ENCODE measurements around the gene CST5. TPM values are rescaled to one million over a fixed set of nuclear protein-coding genes. Genes with fewer than 3 reads are reported as not detected.
"Not testable (repeated sequence)": the region's sequence is repeated elsewhere in the genome, so short reads cannot be mapped to it uniquely, and the experiment has no call there.

Gene CST5
- total RNA-seq, 2 donors from 2014 or later: not detected

DNA sequence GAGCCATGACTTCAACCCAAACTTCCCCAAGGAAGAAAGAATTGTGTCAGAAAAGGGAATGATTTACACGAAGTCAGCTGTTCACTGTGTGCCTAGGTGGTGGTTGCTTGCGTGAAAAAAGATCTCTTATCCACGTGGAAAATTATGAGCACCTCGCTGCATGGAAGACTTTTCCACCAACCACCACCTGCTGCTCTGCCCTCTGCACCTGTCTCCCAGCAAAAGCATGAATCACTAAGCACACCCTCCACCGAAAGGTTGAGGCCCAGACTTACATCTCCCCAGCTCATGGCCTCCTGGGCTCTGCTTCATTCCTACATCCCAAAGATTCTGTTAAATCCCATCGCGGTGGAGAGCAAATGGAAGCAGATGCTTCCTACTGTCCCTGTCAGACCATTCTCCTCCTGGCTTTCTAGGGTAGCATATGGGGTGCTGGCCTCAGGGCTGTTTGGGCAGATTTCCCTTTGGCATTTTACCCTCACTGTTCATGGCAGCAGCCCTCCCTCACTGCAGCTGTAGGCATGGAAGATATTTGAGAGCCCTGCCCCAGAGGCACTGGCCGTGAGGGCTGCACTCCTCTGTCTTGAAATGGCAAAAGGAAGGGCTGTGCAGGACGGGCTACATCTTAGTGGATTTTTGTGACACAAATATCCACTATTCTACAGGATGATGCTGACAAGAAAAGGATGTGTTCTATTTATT, 37.6 kb upstream of the CST5 start:
- peak overlapping the region in 1 of 2 donors; percentile 27 for H3K27ac Mint-ChIP-seq
- DNase-seq (ENCODE audit: low spot score): no peak
- no peak overlapping the region for H3K4me3 Mint-ChIP-seq
- no peaks in the 10 kb centered on the region for H3K9me3 Mint-ChIP-seq
- no peak for ATAC-seq
- H3K36me3 Mint-ChIP-seq: no peaks in the 10 kb centered on the region
- H3K4me1 Mint-ChIP-seq (ENCODE audit: low read depth in 2 of 2): peaks cover 19 to 21% of the 10 kb centered on the region in 2 donors
- peaks cover 11 to 23% of the 10 kb centered on the region in 2 donors for H3K27me3 Mint-ChIP-seq

DNA sequence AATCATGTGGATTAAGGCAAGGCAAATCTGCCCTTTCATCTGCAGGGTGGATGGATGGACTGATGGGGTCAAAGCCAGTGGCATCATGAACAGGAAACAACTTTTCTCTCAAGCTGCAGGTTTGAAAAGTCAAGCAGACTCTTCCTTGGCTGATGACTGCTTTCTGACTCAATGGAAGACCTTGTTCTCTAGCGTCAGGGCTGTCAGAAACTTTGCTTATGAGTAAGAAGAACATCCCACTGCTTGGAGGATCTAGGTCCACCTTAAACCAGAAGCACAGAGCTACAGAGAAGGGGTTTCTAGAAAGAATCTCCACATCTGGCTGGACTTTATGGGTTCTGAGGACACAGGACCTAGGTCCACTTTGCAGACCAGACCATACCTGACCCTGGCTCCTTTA, 36.3 kb upstream of the CST5 start:
- no peaks in the 10 kb centered on the region for H3K36me3 Mint-ChIP-seq
- DNase-seq (ENCODE audit: low spot score): no peak
- no peak overlapping the region for H3K27ac Mint-ChIP-seq
- no peak overlapping the region for H3K4me3 Mint-ChIP-seq
- H3K4me1 Mint-ChIP-seq (ENCODE audit: low read depth in 2 of 2): peaks cover 16 to 17% of the 10 kb centered on the region in 2 donors
- no peaks in the 10 kb centered on the region for H3K9me3 Mint-ChIP-seq
- H3K27me3 Mint-ChIP-seq: peaks cover 11 to 20% of the 10 kb centered on the region in 2 donors
- ATAC-seq: no peak

DNA sequence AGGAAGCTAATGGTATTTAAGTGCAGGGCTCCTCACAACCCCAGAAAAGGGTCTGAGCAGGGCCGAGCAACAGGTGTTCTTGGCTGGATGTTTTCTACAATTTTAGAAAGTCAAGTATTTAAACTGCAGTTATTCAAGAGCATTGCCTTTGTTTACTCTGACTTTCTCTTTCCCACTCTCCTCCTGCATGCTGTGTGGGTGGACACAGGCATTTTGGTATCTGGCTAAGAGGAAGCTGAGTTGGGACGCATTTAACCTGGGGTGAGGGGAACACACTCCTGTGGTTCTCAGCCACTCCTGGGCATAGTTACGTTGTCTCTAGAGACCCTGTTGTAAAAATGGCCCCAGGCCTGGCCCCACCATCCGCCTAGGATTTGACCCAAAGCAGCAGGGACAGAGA, 34.9 kb upstream of the CST5 start:
- DNase-seq (ENCODE audit: low spot score); H3K4me1 Mint-ChIP-seq (ENCODE audit: low read depth in 2 of 2); H3K36me3 Mint-ChIP-seq; H3K27ac Mint-ChIP-seq; H3K4me3 Mint-ChIP-seq; ATAC-seq; H3K9me3 Mint-ChIP-seq: not testable (repeated sequence)
- peaks cover 11 to 20% of the 10 kb centered on the region in 2 donors for H3K27me3 Mint-ChIP-seq

DNA sequence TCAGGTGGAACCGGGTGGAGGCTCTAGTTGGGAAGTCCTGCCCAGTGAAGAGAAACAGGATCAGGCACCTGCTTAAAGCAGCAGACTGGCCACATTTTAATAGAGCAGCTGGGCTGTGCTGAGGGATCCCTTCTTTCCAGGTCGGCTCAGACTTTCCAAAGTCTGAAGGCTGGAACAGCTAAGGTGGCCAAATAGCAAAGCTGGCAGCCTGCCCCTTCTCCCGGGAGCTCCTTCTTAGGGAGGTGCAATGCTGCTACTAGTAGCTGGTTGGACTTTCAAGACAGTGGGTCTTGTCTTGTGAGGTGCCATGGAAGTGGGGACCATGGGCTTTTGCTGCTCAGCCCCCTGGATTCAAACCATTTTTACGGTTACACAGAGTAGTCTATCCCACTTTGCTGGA, 30.7 kb upstream of the CST5 start:
- H3K4me1 Mint-ChIP-seq (ENCODE audit: low read depth in 2 of 2): no peaks in the 10 kb centered on the region
- H3K4me3 Mint-ChIP-seq: no peak overlapping the region
- DNase-seq (ENCODE audit: low spot score): no peak
- H3K27ac Mint-ChIP-seq: no peak overlapping the region
- peaks cover 34 to 38% of the 10 kb centered on the region in 2 donors for H3K27me3 Mint-ChIP-seq
- H3K36me3 Mint-ChIP-seq: peaks cover 38% of the 10 kb centered on the region
- H3K9me3 Mint-ChIP-seq: peaks cover 19% of the 10 kb centered on the region
- ATAC-seq: no peak

DNA sequence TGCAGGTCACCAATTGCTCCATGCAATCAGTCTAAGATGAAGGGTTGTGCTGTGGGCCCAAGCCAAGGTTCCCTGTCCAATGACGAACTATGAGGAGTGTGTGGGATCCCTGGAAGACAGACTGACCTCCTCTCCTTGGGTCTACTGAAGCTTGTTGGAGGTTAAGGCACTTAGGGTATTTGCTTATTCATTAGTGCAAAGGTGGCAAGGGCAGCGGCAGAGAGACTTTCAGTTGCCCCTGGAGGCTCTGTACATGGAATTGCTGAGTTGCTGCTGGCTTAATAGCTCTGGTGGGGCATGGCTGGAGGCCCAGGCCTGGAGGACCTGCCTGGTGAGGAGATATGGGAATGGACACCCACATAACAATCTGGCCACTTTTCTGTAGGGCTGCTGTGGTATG, 29.8 kb upstream of the CST5 start:
- ATAC-seq: no peak
- H3K4me1 Mint-ChIP-seq (ENCODE audit: low read depth in 2 of 2): no peaks in the 10 kb centered on the region
- peaks cover 44% of the 10 kb centered on the region for H3K36me3 Mint-ChIP-seq
- peaks cover 32 to 36% of the 10 kb centered on the region in 2 donors for H3K27me3 Mint-ChIP-seq
- no peak overlapping the region for H3K27ac Mint-ChIP-seq
- DNase-seq (ENCODE audit: low spot score): no peak
- no peak overlapping the region for H3K4me3 Mint-ChIP-seq
- H3K9me3 Mint-ChIP-seq: peaks cover 19% of the 10 kb centered on the region

DNA sequence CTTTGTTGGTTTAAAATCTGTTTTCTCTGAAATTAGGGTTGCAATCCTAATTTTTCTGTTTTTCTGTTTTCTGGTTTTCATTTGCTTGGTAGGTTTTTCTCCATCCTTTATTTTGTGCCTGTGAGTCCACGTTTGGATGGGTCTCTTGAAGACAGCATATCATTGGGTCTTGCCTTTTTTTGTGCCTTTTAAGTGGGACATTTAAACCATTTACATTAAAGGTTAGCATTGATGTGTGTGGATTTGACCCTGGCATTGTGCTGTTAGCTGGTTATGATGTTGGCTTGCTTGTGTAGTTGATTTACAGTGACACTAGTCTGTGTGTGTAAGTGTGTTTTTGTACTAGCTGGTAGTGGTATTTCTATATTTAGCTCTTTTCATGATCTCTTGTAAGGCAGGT, 28.0 kb upstream of the CST5 start:
- Mint-ChIP-seq H3K9me3 (peaks cover 21% of the 10 kb centered on the region), H3K27ac (no peak overlapping the region), H3K36me3 (peaks cover 44% of the 10 kb centered on the region), H3K27me3 (peaks cover 23 to 28% of the 10 kb centered on the region in 2 donors), H3K4me1 (ENCODE audit: low read depth in 2 of 2) (no peaks in the 10 kb centered on the region), H3K4me3 (no peak overlapping the region)
- DNase-seq (ENCODE audit: low spot score) (no peak), ATAC-seq (no peak)

DNA sequence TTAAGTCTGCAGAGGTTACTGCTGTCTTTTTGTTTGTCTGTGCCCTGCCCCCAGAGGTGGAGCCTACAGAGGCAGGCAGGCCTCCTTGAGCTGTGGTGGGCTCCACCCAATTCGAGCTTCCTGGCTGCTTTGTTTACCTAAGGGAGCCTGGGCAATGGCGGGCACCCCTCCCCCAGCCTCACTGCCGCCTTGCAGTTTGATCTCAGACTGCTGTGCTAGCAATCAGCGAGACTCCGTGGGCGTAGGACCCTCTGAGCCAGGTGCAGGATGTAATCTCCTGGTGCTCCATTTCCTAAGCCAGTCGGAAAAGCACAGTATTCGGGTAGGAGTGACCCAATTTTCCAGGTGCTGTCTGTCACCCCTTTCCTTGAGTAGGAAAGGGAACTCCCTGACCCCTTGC, 22.8 kb upstream of the CST5 start:
- DNase-seq (ENCODE audit: low spot score); H3K27ac Mint-ChIP-seq; H3K4me1 Mint-ChIP-seq (ENCODE audit: low read depth in 2 of 2); H3K4me3 Mint-ChIP-seq; ATAC-seq; H3K9me3 Mint-ChIP-seq: not testable (repeated sequence)
- Mint-ChIP-seq H3K27me3 (peaks cover 15 to 22% of the 10 kb centered on the region in 2 donors), H3K36me3 (peaks cover 28% of the 10 kb centered on the region)

DNA sequence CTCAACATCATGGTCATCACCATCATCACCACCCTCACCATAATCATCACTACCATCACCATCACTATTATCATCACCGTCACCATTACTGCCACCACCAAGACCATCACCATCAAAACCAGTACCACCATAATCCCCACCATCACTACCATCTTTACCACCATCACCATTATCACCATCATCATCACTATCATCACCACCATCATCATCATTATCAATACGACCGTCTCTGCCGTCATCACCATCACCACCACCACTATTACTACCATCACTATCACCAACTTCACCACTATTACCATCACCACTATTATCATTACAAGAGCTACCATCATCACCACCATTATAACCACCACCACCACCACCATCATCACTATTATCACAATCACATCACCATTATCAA, 11.3 kb upstream of the CST5 start:
- H3K27ac Mint-ChIP-seq; H3K4me3 Mint-ChIP-seq; H3K9me3 Mint-ChIP-seq; H3K4me1 Mint-ChIP-seq (ENCODE audit: low read depth in 2 of 2); DNase-seq (ENCODE audit: low spot score); ATAC-seq; H3K36me3 Mint-ChIP-seq: not testable (repeated sequence)
- H3K27me3 Mint-ChIP-seq: peaks cover 25 to 35% of the 10 kb centered on the region in 2 donors

DNA sequence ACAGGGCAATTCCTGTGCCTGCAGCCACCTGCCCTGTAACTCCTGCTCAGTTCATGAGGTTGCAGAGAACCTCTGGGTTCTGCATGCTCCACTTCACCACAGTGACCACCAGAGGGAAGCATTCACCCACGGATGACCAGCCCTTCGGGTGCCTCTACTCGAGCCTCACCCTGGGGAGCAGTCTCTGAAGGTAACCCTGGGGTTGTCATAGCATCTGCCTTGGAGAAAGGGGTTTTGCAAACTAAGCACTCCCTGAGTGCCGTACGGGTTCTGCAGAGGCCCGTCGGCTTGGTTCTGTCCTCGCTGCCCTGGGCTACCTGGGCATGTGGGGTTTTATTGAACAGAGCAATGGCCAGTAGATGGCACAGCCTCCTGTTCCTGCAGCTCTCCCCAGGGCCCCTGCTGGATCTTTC, 10.2 kb upstream of the CST5 start:
- Mint-ChIP-seq H3K27me3 (peaks cover 17 to 24% of the 10 kb centered on the region in 2 donors), H3K4me1 (ENCODE audit: low read depth in 2 of 2) (no peaks in the 10 kb centered on the region), H3K27ac (no peak overlapping the region), H3K4me3 (no peak overlapping the region), H3K36me3 (no peaks in the 10 kb centered on the region), H3K9me3 (no peaks in the 10 kb centered on the region)
- ATAC-seq: peak; percentile 79 to 83
- DNase-seq (ENCODE audit: low spot score): no peak

DNA sequence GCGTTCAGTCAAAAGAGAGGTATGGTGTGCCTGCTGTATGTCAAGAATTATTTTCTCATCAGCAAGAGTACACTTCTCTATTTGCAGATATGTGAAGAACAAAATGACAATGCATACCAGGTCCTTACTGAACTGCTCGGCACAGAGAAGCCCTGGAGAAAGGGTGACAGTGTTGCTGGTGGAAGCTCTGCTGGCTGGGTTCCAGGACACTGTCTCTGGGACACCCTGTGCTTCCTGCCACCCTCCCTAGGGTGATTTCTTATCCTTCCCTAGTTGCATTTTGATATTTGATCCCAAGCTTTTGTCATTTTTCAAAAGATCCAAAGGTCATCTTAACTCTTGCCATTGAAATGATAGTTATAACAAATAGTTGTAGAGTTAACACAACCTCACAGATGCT, 8.3 kb upstream of the CST5 start:
- H3K27me3 Mint-ChIP-seq: peaks cover 6 to 8% of the 10 kb centered on the region in 2 donors
- ATAC-seq: no peak
- no peaks in the 10 kb centered on the region for H3K36me3 Mint-ChIP-seq
- no peak for DNase-seq (ENCODE audit: low spot score)
- H3K9me3 Mint-ChIP-seq: no peaks in the 10 kb centered on the region
- no peaks in the 10 kb centered on the region for H3K4me1 Mint-ChIP-seq (ENCODE audit: low read depth in 2 of 2)
- no peak overlapping the region for H3K27ac Mint-ChIP-seq
- H3K4me3 Mint-ChIP-seq: no peak overlapping the region

DNA sequence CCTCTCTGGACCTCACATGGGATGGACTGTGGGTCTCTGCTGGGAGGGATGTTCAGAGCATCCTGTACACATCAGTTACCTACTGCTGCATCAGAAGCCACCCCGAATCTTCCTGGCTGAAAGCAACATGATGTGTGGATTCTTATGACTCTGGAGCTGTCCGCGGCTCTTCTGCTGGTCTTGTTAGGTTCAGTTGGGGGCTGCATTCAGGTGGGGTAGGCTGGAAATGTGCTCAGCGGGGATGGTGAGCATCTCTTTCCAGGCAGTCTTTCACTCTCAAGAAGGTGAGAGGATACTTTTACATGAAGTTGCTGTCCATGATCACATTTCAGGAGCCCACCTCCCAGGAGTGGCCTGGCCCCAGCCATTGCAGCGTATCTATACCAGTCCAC, 5.2 kb upstream of the CST5 start:
- ATAC-seq (no peak), DNase-seq (ENCODE audit: low spot score) (no peak)
- Mint-ChIP-seq H3K4me1 (ENCODE audit: low read depth in 2 of 2) (no peaks in the 10 kb centered on the region), H3K9me3 (no peaks in the 10 kb centered on the region), H3K27me3 (peaks cover 6 to 8% of the 10 kb centered on the region in 2 donors), H3K36me3 (no peaks in the 10 kb centered on the region), H3K27ac (no peak overlapping the region), H3K4me3 (no peak overlapping the region)

DNA sequence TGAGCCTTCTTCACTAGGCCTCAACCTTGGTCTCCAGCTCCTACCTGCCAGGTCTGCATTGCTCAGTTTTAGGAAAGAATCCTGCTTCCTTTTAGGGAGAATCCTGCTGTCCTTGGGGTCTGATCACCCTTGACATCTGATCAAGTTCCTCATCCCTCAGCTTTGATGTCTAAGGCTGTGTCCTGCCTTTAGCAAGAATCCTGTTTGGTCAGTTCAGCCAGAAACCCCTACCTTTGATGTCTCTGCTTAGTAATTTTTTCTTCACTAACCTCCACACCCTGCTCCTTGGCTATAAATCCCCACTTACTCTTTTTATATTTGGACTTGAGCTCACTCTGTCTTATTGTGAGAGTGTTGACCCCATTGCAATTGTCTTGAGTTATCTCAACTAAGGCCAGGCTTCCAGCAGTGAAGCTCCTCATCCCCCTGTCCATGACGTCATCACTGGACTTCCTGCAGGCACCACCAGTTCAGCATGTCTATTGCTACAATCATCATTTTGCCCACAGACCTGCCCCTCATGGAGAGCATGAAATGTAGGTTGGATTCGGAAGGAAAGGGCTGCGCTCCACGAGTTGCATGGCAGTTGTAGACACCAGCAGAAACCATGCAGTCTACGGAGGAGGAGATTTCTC, 4.7 kb upstream of the CST5 start:
- Mint-ChIP-seq H3K36me3 (no peaks in the 10 kb centered on the region), H3K9me3 (no peaks in the 10 kb centered on the region), H3K27me3 (peaks cover 6 to 8% of the 10 kb centered on the region in 2 donors), H3K4me3 (no peak overlapping the region), H3K27ac (no peak overlapping the region), H3K4me1 (ENCODE audit: low read depth in 2 of 2) (no peaks in the 10 kb centered on the region)
- ATAC-seq (no peak), DNase-seq (ENCODE audit: low spot score) (no peak)

DNA sequence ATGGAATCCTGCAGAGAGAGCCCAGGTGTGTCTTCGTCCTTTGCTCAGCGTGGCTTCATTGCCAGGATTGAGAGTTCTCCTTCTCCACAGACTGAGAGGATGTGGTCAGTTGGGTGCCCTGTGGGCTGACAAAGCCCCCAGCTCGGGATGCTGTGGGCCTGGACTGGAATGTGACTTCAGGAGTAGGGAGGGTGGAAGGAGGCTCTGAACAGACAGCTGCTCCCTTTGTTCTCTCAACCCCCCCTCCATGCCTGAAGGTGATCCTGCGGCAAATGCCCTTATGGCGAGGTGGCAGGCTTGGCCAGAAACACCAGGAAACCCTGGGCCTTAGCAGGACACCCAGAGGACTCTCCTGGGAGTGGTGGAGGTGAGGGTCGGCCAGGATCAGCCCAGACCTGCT, 1.8 kb upstream of the CST5 start:
- H3K9me3 Mint-ChIP-seq: no peaks in the 10 kb centered on the region
- no peak overlapping the region for H3K4me3 Mint-ChIP-seq
- ATAC-seq (no peak), DNase-seq (ENCODE audit: low spot score) (no peak)
- H3K27me3 Mint-ChIP-seq: peaks cover 2 to 7% of the 10 kb centered on the region in 2 donors
- H3K4me1 Mint-ChIP-seq (ENCODE audit: low read depth in 2 of 2): no peaks in the 10 kb centered on the region
- no peaks in the 10 kb centered on the region for H3K36me3 Mint-ChIP-seq
- no peak overlapping the region for H3K27ac Mint-ChIP-seq

DNA sequence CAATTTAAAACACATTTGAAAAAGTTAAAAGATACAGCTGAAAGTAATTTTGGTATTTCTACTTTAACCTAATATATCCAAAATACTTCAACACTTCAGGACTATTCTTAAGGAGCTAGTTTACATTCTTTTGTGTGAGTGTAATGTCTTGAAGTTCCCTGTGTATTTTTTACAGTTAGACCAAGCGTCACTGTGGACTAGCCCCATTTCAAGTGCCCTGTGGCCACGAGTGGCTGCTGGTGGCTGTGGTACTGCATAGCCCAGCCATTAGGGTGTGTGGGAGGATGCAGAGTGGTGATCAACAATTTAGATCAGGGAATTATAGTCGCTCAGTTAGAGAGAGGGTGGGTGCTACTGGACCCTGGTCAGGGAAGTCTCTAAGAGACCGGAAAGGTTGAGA, 869 bp upstream of the CST5 start:
- no peaks in the 10 kb centered on the region for H3K36me3 Mint-ChIP-seq
- no peak for DNase-seq (ENCODE audit: low spot score)
- H3K27ac Mint-ChIP-seq: no peak overlapping the region
- no peak overlapping the region for H3K4me3 Mint-ChIP-seq
- no peaks in the 10 kb centered on the region for H3K9me3 Mint-ChIP-seq
- ATAC-seq: no peak
- no peaks in the 10 kb centered on the region for H3K4me1 Mint-ChIP-seq (ENCODE audit: low read depth in 2 of 2)
- H3K27me3 Mint-ChIP-seq: peaks cover 2 to 7% of the 10 kb centered on the region in 2 donors
